Measurements from ENCODE around the gene CHD1L.

Gene CHD1L

DNA sequence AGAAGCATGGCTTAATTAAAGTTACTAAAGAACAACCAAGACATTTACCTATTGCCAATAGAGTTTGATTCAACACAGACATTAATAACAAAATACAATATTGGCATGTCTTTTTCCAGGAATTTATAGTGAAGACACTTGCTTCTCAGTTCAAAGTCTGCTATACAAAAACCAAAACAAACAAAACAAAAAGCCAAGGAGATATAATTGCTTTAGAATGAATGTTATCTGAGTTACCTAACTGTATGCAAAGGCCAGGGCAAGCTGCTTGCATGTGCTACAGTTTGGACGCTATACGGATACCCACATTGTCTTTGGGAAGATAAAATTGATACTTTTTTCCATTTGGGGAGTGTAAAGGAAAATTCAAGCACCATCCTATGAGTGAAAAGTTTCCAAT, 30.9 kb upstream of the CHD1L start:
- Histone ChIP-seq H2AFZ (ENCODE audit: low read length) (no peak overlapping the region), H3K79me2 (ENCODE audit: insufficient read depth, low read length) (no peaks in the 10 kb centered on the region), H3F3A (ENCODE audit: insufficient read depth, low read length) (no peaks in the 10 kb centered on the region), H3K4me1 (ENCODE audit: insufficient read depth, low read length, severe bottlenecking) (no peaks in the 10 kb centered on the region), H3K9ac (ENCODE audit: low read length) (no peak overlapping the region), H3K4me2 (ENCODE audit: low read length) (no peak overlapping the region), H3K36me3 (ENCODE audit: insufficient read depth, low read length) (no peaks in the 10 kb centered on the region), H3K27ac (ENCODE audit: low read depth, low read length, poor library complexity, severe bottlenecking) (no peak overlapping the region), H3K9me2 (ENCODE audit: low read depth, low read length) (no peaks in the 10 kb centered on the region), H3K27me3 (ENCODE audit: insufficient read depth, low read length) (no peaks in the 10 kb centered on the region), H3K4me3 (ENCODE audit: low read depth, low read length, poor library complexity, severe bottlenecking) (no peak overlapping the region), H3K9me3 (ENCODE audit: low read length) (no peaks in the 10 kb centered on the region), H4K20me1 (ENCODE audit: insufficient read depth, low read length) (no peaks in the 10 kb centered on the region)
- TF ChIP-seq CTCF (IDR thresholded peaks at IDR 0.05; ENCODE audit: low read length) (no peak), EZH2 (IDR thresholded peaks at IDR 0.05; ENCODE audit: borderline replicate concordance, low read length) (no peak)

DNA sequence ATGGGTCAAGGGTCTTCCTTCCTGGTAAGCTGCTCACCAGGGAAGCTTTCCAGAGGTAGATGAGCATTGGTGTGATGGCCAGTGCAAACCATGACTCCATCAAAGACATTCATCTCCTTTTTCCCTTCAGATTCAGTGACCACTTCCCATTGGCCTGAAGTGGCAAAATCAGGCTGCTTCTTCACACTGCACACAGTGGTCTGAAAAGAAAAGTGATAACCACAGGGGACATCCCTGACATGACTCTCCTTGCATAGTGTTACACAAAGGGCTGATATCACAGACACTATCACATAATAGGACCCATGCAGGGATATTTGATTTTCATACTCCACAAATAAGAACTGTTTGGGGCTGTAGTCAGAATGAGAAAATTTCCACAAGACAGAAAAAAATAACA, 29.2 kb upstream of the CHD1L start:
- no peaks in the 10 kb centered on the region for H3K27me3 ChIP-seq (ENCODE audit: insufficient read depth, low read length)

DNA sequence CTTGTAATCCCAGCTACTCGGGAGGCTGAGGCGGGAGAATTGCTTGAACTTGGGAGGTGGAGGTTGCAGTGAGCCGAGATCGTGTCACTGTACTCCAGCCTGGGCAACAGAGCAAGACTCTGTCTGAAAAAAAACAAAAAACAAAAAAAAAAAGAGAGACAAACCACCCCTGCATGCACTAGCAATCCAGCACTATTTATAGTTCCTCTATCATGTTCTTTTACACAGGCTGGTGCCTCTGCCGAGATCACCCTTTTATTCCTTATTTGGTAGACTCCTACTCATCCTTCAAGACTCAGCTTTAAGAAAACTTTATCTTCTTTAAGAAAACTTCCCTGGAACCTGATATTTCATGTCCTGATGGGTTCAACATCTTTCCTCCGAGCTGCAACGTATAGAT, 28.2 kb upstream of the CHD1L start:
- Histone ChIP-seq H3K9me3 (ENCODE audit: low read length) (no peaks in the 10 kb centered on the region), H3K9me2 (ENCODE audit: low read depth, low read length) (no peaks in the 10 kb centered on the region), H3K4me1 (ENCODE audit: insufficient read depth, low read length, severe bottlenecking) (no peaks in the 10 kb centered on the region), H3K4me2 (ENCODE audit: low read length) (no peak overlapping the region), H3K79me2 (ENCODE audit: insufficient read depth, low read length) (no peaks in the 10 kb centered on the region), H3F3A (ENCODE audit: insufficient read depth, low read length) (no peaks in the 10 kb centered on the region), H3K36me3 (ENCODE audit: insufficient read depth, low read length) (no peaks in the 10 kb centered on the region), H3K27me3 (ENCODE audit: insufficient read depth, low read length) (no peaks in the 10 kb centered on the region), H3K4me3 (ENCODE audit: low read depth, low read length, poor library complexity, severe bottlenecking) (no peak overlapping the region), H4K20me1 (ENCODE audit: insufficient read depth, low read length) (no peaks in the 10 kb centered on the region), H3K9ac (ENCODE audit: low read length) (no peak overlapping the region), H3K27ac (ENCODE audit: low read depth, low read length, poor library complexity, severe bottlenecking) (no peak overlapping the region), H2AFZ (ENCODE audit: low read length) (no peak overlapping the region)
- TF ChIP-seq CTCF (IDR thresholded peaks at IDR 0.05; ENCODE audit: low read length) (no peak), EZH2 (IDR thresholded peaks at IDR 0.05; ENCODE audit: borderline replicate concordance, low read length) (no peak)

More for the DNA sequence above, 29.2 kb upstream of the CHD1L start:
- Histone ChIP-seq H3K79me2 (ENCODE audit: insufficient read depth, low read length) (no peaks in the 10 kb centered on the region), H3K4me3 (ENCODE audit: low read depth, low read length, poor library complexity, severe bottlenecking) (no peak overlapping the region), H4K20me1 (ENCODE audit: insufficient read depth, low read length) (no peaks in the 10 kb centered on the region), H3K9ac (ENCODE audit: low read length) (no peak overlapping the region), H3K27ac (ENCODE audit: low read depth, low read length, poor library complexity, severe bottlenecking) (no peak overlapping the region), H2AFZ (ENCODE audit: low read length) (no peak overlapping the region), H3K4me1 (ENCODE audit: insufficient read depth, low read length, severe bottlenecking) (no peaks in the 10 kb centered on the region), H3K36me3 (ENCODE audit: insufficient read depth, low read length) (no peaks in the 10 kb centered on the region), H3K9me3 (ENCODE audit: low read length) (no peaks in the 10 kb centered on the region), H3K4me2 (ENCODE audit: low read length) (no peak overlapping the region), H3K9me2 (ENCODE audit: low read depth, low read length) (no peaks in the 10 kb centered on the region), H3F3A (ENCODE audit: insufficient read depth, low read length) (no peaks in the 10 kb centered on the region)
- TF ChIP-seq CTCF (IDR thresholded peaks at IDR 0.05; ENCODE audit: low read length) (no peak), EZH2 (IDR thresholded peaks at IDR 0.05; ENCODE audit: borderline replicate concordance, low read length) (no peak)

All from OCI-LY1 (cell line).